Stomach smooth muscle (tissue), 2 donors: ENCODE measurements around the gene IL17RC.

Experiments used
- H3K27ac ChIP-seq: one replicate; pipeline ENCODE4 v1.7.0; 2013; ENCODE audit warnings: mild to moderate bottlenecking, low read length, inconsistent platforms
- H3K27me3 ChIP-seq, 2 donors: one replicate each; pipeline ENCODE4 v1.7.0; 2013; ENCODE audit warnings: low read length in 2 of 2; ENCODE audit not compliant: insufficient read depth in 2 of 2, control insufficient read depth in 1 of 2
- H3K36me3 ChIP-seq, 2 donors: one replicate each; pipeline ENCODE4 v1.7.0; 2013; ENCODE audit warnings: low read length in 2 of 2; ENCODE audit not compliant: control insufficient read depth in 2 of 2, insufficient read depth in 2 of 2
- H3K4me1 ChIP-seq: one replicate; pipeline ENCODE4 v1.7.0; 2013; ENCODE audit warnings: low read length; ENCODE audit not compliant: control insufficient read depth, insufficient read depth
- H3K4me3 ChIP-seq, 2 donors: one replicate each; pipeline ENCODE4 v1.7.0; 2013; ENCODE audit warnings: low read length in 2 of 2
- H3K9ac ChIP-seq, 2 donors: one replicate each; pipeline ENCODE4 v1.7.0; 2013; ENCODE audit warnings: low read length in 2 of 2, mild to moderate bottlenecking in 1 of 2
- H3K9me3 ChIP-seq, 2 donors: one replicate each; pipeline ENCODE4 v1.7.0; 2013; ENCODE audit warnings: low read length in 2 of 2; ENCODE audit not compliant: control insufficient read depth in 2 of 2
- donor health status: healthy.
- donor health status: Pancreatic carcinoma.

Gene IL17RC

GRCh38 chr3:9903904-9904303 is 13.0 kb upstream of the IL17RC start:
- peaks cover 0 to 2% of the 10 kb centered on the region in 2 donors for H3K36me3 ChIP-seq
- no peaks in the 10 kb centered on the region for H3K9me3 ChIP-seq
- H3K4me1 ChIP-seq = peaks cover 6% of the 10 kb centered on the region
- no peak overlapping the region for H3K9ac ChIP-seq
- no peak overlapping the region for H3K4me3 ChIP-seq
- no peaks in the 10 kb centered on the region for H3K27me3 ChIP-seq
- no peak overlapping the region for H3K27ac ChIP-seq

DNA sequence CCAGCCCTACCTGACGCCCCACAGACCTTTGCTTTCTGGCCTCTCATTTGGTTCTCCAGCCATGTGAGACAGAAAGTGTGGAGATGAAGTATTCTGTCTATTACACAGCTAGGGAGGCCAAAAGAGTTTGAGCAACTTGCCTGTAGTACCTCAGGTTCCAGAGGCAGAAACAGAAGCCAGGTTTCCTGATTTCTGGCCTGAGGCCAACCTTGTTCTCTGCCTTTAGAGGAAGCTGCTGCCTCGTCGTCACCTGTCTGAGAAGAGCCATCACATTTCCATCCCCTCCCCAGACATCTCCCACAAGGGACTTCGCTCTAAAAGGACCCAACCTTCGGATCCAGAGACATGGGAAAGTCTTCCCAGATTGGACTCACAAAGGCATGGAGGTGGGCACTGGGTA is 10.4 kb upstream of the IL17RC start:
- peaks cover 5% of the 10 kb centered on the region for H3K4me1 ChIP-seq
- H3K27ac ChIP-seq = no peak overlapping the region
- no peaks in the 10 kb centered on the region for H3K9me3 ChIP-seq
- H3K4me3 ChIP-seq = no peak overlapping the region
- H3K9ac ChIP-seq = no peak overlapping the region
- peaks cover 0 to 2% of the 10 kb centered on the region in 2 donors for H3K36me3 ChIP-seq
- H3K27me3 ChIP-seq = no peaks in the 10 kb centered on the region

GRCh38 chr3:9908286-9908685 is 8.6 kb upstream of the IL17RC start:
- Histone ChIP-seq H3K9me3 (no peaks in the 10 kb centered on the region), H3K4me1 (peaks cover 1% of the 10 kb centered on the region), H3K4me3 (no peak overlapping the region), H3K9ac (no peak overlapping the region), H3K27me3 (no peaks in the 10 kb centered on the region), H3K27ac (no peak overlapping the region), H3K36me3 (peaks cover 0 to 2% of the 10 kb centered on the region in 2 donors)

DNA sequence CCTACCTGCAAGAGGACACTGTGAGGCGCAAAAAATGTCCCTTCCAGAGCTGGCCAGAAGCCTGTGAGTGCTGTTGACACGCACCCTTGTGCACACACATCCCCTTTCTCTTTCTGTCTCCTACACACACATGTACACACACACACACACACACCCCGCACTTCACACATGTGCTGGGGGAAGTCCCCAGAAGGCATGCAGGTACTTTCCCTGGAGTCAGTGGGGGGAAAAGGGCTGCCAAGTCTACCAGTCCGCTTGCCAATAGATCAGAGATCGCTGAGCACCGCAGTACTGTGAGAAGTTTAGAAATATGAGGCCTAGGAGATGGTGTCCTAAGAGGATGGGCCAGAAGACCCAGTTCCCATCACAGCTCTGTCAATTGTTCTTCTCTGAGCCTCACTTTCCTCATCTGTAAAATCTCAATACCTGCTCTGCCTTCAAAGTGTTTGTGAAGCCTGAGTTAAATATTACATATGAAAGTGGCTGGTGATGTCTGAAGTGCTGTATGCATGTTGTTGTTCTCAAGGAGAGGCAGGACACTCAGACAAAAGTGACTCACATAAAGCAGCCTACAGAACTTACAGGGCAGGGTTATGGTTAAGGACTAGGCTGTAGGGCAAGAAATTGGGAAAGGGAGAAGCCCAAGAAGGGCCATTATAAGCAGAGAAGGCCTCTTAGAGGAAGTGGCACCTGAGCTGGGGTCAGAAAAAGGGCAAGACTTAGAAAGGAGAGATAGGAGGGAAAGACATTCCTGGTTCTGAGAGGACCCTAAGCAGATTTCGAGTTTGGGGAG is 7.5 kb upstream of the IL17RC start:
- H3K27ac ChIP-seq = no peak overlapping the region
- H3K36me3 ChIP-seq = peaks cover 0 to 2% of the 10 kb centered on the region in 2 donors
- no peak overlapping the region for H3K9ac ChIP-seq
- no peak overlapping the region for H3K4me3 ChIP-seq
- no peaks in the 10 kb centered on the region for H3K27me3 ChIP-seq
- H3K9me3 ChIP-seq = no peaks in the 10 kb centered on the region
- H3K4me1 ChIP-seq = peaks cover 12% of the 10 kb centered on the region

- Histone ChIP-seq H3K27me3 (no peaks in the 10 kb centered on the region), H3K36me3 (peaks cover 0 to 2% of the 10 kb centered on the region in 2 donors), H3K27ac (no peak overlapping the region), H3K4me1 (peaks cover 32% of the 10 kb centered on the region), H3K4me3 (no peak overlapping the region), H3K9me3 (no peaks in the 10 kb centered on the region), H3K9ac (no peak overlapping the region)
Observed at GRCh38 chr3:9911863-9912262, 5.0 kb upstream of the IL17RC start.

DNA sequence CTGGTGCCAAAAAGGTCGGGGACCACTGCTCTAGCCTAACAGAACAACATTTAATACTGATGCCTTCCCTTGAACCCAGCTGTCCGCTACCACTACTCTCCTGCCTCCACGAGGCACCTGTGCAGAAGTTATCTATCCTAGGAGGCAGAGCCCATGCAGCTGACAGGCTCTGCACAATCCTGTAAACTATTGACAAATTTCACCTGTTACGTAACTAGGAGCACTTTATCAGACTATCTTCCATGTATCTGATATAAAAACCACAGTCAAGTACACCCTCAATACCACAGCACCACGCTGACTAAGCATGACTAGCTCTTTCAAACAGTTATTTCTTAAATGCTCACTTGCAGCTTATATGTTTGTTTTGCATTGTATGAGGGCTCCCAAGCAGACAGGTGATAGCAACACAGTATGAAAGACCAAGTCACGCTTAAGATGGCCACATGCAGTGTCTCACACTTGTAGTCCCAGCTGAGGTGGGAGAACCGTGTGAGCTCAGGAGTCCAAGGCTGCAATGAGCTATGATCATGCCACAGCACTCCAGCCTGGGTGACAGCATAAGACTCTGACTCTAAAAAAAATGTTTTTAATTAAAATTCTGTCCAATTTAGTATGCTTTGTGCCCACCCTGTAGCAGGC is 4.5 kb upstream of the IL17RC start:
- Histone ChIP-seq H3K36me3 (peaks cover 0 to 2% of the 10 kb centered on the region in 2 donors), H3K9me3 (no peaks in the 10 kb centered on the region), H3K27ac (no peak overlapping the region), H3K27me3 (no peaks in the 10 kb centered on the region), H3K9ac (no peak overlapping the region), H3K4me1 (peaks cover 38% of the 10 kb centered on the region), H3K4me3 (no peak overlapping the region)

GRCh38 chr3:9913601-9914000 is 3.3 kb upstream of the IL17RC start:
- peak overlapping the region in 1 of 2 donors; percentile 42 for H3K9ac ChIP-seq
- H3K27ac ChIP-seq = peak overlapping the region; percentile 91
- peaks cover 0 to under 1% of the 10 kb centered on the region in 2 donors for H3K36me3 ChIP-seq
- no peaks in the 10 kb centered on the region for H3K9me3 ChIP-seq
- peak overlapping the region in 1 of 2 donors; percentile 22 for H3K4me3 ChIP-seq
- H3K4me1 ChIP-seq = peaks cover 48% of the 10 kb centered on the region
- no peaks in the 10 kb centered on the region for H3K27me3 ChIP-seq

DNA sequence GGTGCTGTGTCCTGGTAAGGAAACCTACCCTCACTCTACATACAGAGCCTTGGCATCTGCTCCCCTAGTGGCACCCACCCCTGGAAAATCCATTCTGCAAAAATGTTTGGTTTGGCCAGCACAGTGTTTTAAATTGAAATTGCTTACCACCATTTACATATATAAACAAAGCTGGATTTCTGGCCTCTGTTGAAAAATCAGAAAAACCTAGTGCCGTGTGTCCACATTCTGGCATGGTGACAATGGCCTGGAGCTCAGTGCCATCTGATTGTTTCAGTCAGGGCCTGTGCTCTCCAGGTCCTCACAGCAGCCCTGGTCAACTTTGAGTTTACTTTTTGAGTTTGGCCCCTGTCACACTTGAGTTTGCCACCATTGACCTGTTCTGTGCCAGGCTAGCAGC is 2.9 kb upstream of the IL17RC start:
- Histone ChIP-seq H3K27ac (peak overlapping the region; percentile 91), H3K27me3 (no peaks in the 10 kb centered on the region), H3K36me3 (no peaks in the 10 kb centered on the region), H3K4me3 (no peak overlapping the region), H3K4me1 (peaks cover 48% of the 10 kb centered on the region), H3K9me3 (no peaks in the 10 kb centered on the region), H3K9ac (peak overlapping the region; percentile 69 to 71)

GRCh38 chr3:9914559-9915253 is 2.2 kb upstream of the IL17RC start:
- no peaks in the 10 kb centered on the region for H3K27me3 ChIP-seq
- no peaks in the 10 kb centered on the region for H3K36me3 ChIP-seq
- H3K4me1 ChIP-seq = peaks cover 48% of the 10 kb centered on the region
- H3K4me3 ChIP-seq = peak overlapping the region; percentile 74 to 84
- H3K9ac ChIP-seq = peak overlapping the region; percentile 69 to 71
- no peaks in the 10 kb centered on the region for H3K9me3 ChIP-seq
- H3K27ac ChIP-seq = peak overlapping the region; percentile 91

GRCh38 chr3:9915254-9916141 is 1.4 kb upstream of the IL17RC start:
- H3K27ac ChIP-seq = peak overlapping the region; percentile 91
- peaks cover 0 to 4% of the 10 kb centered on the region in 2 donors for H3K36me3 ChIP-seq
- peak overlapping the region; percentile 71 for H3K9ac ChIP-seq
- peak overlapping the region; percentile 74 to 84 for H3K4me3 ChIP-seq
- H3K9me3 ChIP-seq = no peaks in the 10 kb centered on the region
- no peaks in the 10 kb centered on the region for H3K27me3 ChIP-seq
- peaks cover 48% of the 10 kb centered on the region for H3K4me1 ChIP-seq
